22Rv1 (cell line): ENCODE results near the gene ATRNL1.

ENCODE experiments used
- ZFX ChIP-seq: fragments of 450-650 bp; IDR thresholded peaks from 2 replicates; pipeline ENCODE4 v1.6.1; 2017; ENCODE audit warnings: antibody characterized with exemption, borderline replicate concordance
- TF ChIP-seq, protein P1 (sequence below): fragments of 450-650 bp; IDR thresholded peaks from 2 replicates; pipeline ENCODE4 v1.5.1; 2017; ENCODE audit warnings: mild to moderate bottlenecking

DNA sequence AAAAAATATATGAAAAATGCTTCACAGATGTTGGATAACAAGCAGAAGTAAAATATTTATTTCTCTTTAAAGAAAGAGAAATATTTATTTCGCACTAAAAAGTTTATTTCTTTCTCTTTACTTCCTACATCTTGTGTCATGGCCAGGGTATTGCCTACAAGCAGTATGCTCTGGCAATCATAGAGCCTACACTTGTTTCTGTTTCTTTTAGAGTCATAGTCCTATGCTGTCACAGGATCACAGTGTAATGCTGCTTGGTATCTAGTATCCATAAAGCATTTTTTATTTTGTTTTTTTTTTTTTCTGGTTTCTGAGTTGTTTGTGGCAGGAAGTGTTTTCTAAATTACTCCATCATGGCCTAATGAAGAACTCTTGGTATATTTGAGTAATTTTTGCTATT lies 116.0 kb downstream of the ATRNL1 start:
- TF ChIP-seq, protein P1, sequence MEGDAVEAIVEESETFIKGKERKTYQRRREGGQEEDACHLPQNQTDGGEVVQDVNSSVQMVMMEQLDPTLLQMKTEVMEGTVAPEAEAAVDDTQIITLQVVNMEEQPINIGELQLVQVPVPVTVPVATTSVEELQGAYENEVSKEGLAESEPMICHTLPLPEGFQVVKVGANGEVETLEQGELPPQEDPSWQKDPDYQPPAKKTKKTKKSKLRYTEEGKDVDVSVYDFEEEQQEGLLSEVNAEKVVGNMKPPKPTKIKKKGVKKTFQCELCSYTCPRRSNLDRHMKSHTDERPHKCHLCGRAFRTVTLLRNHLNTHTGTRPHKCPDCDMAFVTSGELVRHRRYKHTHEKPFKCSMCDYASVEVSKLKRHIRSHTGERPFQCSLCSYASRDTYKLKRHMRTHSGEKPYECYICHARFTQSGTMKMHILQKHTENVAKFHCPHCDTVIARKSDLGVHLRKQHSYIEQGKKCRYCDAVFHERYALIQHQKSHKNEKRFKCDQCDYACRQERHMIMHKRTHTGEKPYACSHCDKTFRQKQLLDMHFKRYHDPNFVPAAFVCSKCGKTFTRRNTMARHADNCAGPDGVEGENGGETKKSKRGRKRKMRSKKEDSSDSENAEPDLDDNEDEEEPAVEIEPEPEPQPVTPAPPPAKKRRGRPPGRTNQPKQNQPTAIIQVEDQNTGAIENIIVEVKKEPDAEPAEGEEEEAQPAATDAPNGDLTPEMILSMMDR, result no peak
- no peak for TF ChIP-seq ZFX
